ENCODE measurements around the gene C1QTNF9.

C1QTNF9 gene

DNA sequence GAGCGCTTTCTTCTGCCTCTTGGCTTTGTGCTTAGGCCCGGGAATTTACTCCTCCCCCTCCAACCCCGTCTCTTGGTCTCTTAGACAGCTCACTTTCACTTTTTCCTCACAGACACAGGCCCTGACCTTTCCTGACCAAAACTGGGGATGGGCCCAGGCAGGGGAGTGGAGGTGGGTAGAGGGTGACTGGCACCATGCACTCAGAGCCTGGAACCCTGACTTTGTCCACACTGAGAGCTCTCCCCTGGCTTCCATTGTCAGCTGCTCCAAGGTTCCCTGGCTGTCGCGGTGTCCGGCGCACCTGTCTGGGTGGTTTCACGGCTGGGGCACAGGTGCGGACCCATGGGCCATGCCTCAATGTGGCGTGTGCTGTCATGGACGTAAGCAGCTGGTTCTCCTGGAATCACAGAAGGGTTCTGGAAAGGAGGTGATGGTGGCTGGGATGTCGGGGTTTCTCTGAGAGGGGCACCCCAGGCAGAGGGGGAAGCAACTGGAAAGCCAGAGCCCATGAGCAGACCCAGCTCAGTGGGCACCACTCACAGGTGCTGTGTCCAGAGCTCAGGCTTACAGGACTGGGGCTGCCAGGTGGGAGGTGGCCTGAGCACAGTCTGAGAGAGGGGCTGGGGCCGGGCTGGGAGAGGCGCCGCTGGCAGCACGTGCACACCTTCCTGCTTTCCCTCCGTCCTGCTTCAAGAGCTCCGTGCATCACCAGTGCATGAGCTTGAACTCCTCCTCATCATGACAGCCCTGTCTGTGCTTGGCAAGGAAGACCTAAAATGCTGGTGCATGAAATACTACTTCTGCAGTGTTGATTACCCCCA lies 28.0 kb upstream of the C1QTNF9 start:
- DNase-seq, result no peak
- Histone ChIP-seq H3K36me3 (ENCODE audit: control insufficient read depth in 1 of 2, insufficient read depth in 2 of 2, low read length in 2 of 2) (no peaks in the 10 kb centered on the region), H3K23ac (ENCODE audit: low read length) (no peak overlapping the region), H3K9ac (ENCODE audit: low read length) (no peak overlapping the region), H3K4me3 (ENCODE audit: low read depth, low read length) (no peak overlapping the region), H3K14ac (ENCODE audit: low read length) (no peak overlapping the region), H2AFZ (ENCODE audit: insufficient read depth, low read length, poor library complexity) (no peak overlapping the region), H4K91ac (ENCODE audit: low read depth, low read length) (peak overlapping the region; percentile 8), H3K79me1 (ENCODE audit: low read length) (no peaks in the 10 kb centered on the region), H3K4me1 (ENCODE audit: control insufficient read depth in 1 of 2, insufficient read depth in 2 of 2, low read length in 2 of 2) (no peaks in the 10 kb centered on the region), H3K18ac (ENCODE audit: low read length) (peak overlapping the region; percentile 10), H3K4ac (ENCODE audit: low read depth, low read length) (no peak overlapping the region), H2BK5ac (ENCODE audit: low read depth, low read length, poor library complexity) (no peak overlapping the region), H3K4me2 (ENCODE audit: low read length) (no peak overlapping the region), H2BK12ac (ENCODE audit: low read length) (no peak overlapping the region), H3K9me3 (ENCODE audit: insufficient read depth, low read depth, low read length) (peaks cover 4% of the 10 kb centered on the region), H3K27me3 (ENCODE audit: insufficient read depth, low read length) (no peaks in the 10 kb centered on the region), H4K8ac (ENCODE audit: low read depth, low read length) (no peak overlapping the region), H2BK120ac (ENCODE audit: insufficient read depth, low read length, poor library complexity) (no peak overlapping the region), H3K79me2 (ENCODE audit: control insufficient read depth, insufficient read depth, low read length, poor library complexity) (no peaks in the 10 kb centered on the region), H2AK5ac (ENCODE audit: low read length) (no peak overlapping the region), H4K12ac (ENCODE audit: low read depth, low read length) (no peak overlapping the region), H3K27ac (ENCODE audit: low read depth, low read length) (no peak overlapping the region)
- WGBS (ENCODE audit: extremely low coverage, insufficient coverage, insufficient read length), result no CpG with 5 or more reads among the region's 18 CpGs

DNA sequence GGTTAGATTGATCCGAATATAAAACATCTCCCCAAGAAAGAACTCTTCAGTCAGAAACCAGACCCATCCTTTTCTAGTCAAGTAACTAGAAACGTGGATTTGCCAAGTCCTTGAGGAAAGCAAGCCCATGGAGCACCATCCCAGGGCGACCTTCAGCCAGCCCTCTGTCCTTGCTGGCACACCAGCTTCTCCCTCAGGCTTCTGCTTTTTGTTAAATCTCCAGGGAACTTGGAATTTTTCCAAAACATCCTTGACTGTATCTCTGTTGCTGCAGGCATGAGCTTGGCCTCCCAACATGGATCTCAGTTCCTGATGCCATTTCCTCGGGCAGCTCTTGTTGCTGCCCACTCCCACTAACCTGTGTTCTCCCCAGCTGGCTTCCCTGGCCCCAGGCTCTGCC lies 27.1 kb upstream of the C1QTNF9 start:
- Histone ChIP-seq H3K9ac (ENCODE audit: low read length) (no peak overlapping the region), H2BK120ac (ENCODE audit: insufficient read depth, low read length, poor library complexity) (no peak overlapping the region), H3K18ac (ENCODE audit: low read length) (no peak overlapping the region), H3K4ac (ENCODE audit: low read depth, low read length) (no peak overlapping the region), H4K91ac (ENCODE audit: low read depth, low read length) (no peak overlapping the region), H3K4me1 (ENCODE audit: control insufficient read depth in 1 of 2, insufficient read depth in 2 of 2, low read length in 2 of 2) (no peaks in the 10 kb centered on the region), H3K79me2 (ENCODE audit: control insufficient read depth, insufficient read depth, low read length, poor library complexity) (no peaks in the 10 kb centered on the region), H3K27ac (ENCODE audit: low read depth, low read length) (no peak overlapping the region), H2AFZ (ENCODE audit: insufficient read depth, low read length, poor library complexity) (no peak overlapping the region), H4K8ac (ENCODE audit: low read depth, low read length) (no peak overlapping the region), H3K9me3 (ENCODE audit: insufficient read depth, low read depth, low read length) (peaks cover 4% of the 10 kb centered on the region), H3K4me3 (ENCODE audit: low read depth, low read length) (no peak overlapping the region), H3K23ac (ENCODE audit: low read length) (no peak overlapping the region), H2BK12ac (ENCODE audit: low read length) (no peak overlapping the region), H3K79me1 (ENCODE audit: low read length) (no peaks in the 10 kb centered on the region), H3K27me3 (ENCODE audit: insufficient read depth, low read length) (no peaks in the 10 kb centered on the region), H2AK5ac (ENCODE audit: low read length) (no peak overlapping the region), H3K14ac (ENCODE audit: low read length) (no peak overlapping the region), H2BK5ac (ENCODE audit: low read depth, low read length, poor library complexity) (no peak overlapping the region), H4K12ac (ENCODE audit: low read depth, low read length) (no peak overlapping the region), H3K36me3 (ENCODE audit: control insufficient read depth in 1 of 2, insufficient read depth in 2 of 2, low read length in 2 of 2) (no peaks in the 10 kb centered on the region), H3K4me2 (ENCODE audit: low read length) (no peak overlapping the region)
- no peak for DNase-seq
- no CpG with 5 or more reads among the region's 4 CpGs for WGBS (ENCODE audit: extremely low coverage, insufficient coverage, insufficient read length)

DNA sequence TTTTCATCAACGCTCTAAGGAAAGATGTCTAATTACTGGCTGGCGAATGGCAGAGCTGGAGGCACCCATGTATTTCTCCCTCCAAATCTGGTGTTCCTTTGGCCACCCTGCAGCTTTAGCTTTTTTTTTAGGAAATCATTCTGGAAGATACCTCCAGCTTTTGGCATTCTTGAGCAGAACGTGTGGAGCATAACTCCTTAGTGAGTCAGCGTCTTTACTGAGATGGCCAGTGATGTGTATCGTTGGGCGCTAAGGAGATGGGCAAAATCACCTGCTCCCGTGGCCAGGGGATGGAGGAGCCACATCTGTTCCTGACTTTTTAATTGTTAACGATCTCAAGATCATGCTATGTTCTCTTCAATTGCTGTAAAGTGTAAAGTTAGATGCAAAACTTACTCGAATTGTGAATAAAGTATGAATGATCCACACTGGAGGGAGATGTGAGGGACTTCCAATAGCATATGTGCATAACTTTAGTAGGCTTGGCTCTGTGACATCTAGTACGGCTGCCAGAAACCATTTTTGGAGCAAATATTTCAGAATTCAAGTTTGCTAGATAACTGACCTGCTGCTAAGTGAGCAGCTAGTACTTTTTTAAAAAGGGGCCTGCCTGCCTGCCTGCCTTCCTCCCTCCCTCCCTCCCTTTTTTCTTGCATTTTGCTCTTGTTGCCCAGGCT lies 24.4 kb upstream of the C1QTNF9 start:
- H4K91ac ChIP-seq (ENCODE audit: low read depth, low read length), result no peak overlapping the region
- H3K4ac ChIP-seq (ENCODE audit: low read depth, low read length), result no peak overlapping the region
- H4K12ac ChIP-seq (ENCODE audit: low read depth, low read length), result no peak overlapping the region
- no peak overlapping the region for H3K23ac ChIP-seq (ENCODE audit: low read length)
- no peak overlapping the region for H3K18ac ChIP-seq (ENCODE audit: low read length)
- no peaks in the 10 kb centered on the region for H3K79me2 ChIP-seq (ENCODE audit: control insufficient read depth, insufficient read depth, low read length, poor library complexity)
- no peaks in the 10 kb centered on the region for H3K4me1 ChIP-seq (ENCODE audit: control insufficient read depth in 1 of 2, insufficient read depth in 2 of 2, low read length in 2 of 2)
- no peak overlapping the region for H2BK5ac ChIP-seq (ENCODE audit: low read depth, low read length, poor library complexity)
- no peaks in the 10 kb centered on the region for H3K79me1 ChIP-seq (ENCODE audit: low read length)
- no peak overlapping the region for H4K8ac ChIP-seq (ENCODE audit: low read depth, low read length)
- DNase-seq, result peak in 1 of 2 donors; percentile 55
- no peak overlapping the region for H2BK12ac ChIP-seq (ENCODE audit: low read length)
- no peak overlapping the region for H2AFZ ChIP-seq (ENCODE audit: insufficient read depth, low read length, poor library complexity)
- H3K9ac ChIP-seq (ENCODE audit: low read length), result no peak overlapping the region
- no peak overlapping the region for H3K4me2 ChIP-seq (ENCODE audit: low read length)
- H3K36me3 ChIP-seq (ENCODE audit: control insufficient read depth in 1 of 2, insufficient read depth in 2 of 2, low read length in 2 of 2), result no peaks in the 10 kb centered on the region
- no peak overlapping the region for H3K14ac ChIP-seq (ENCODE audit: low read length)
- H3K4me3 ChIP-seq (ENCODE audit: low read depth, low read length), result no peak overlapping the region
- WGBS (ENCODE audit: extremely low coverage, insufficient coverage, insufficient read length), result no CpG with 5 or more reads among the region's 10 CpGs
- peaks cover 4% of the 10 kb centered on the region for H3K9me3 ChIP-seq (ENCODE audit: insufficient read depth, low read depth, low read length)
- no peak overlapping the region for H2AK5ac ChIP-seq (ENCODE audit: low read length)
- no peaks in the 10 kb centered on the region for H3K27me3 ChIP-seq (ENCODE audit: insufficient read depth, low read length)
- no peak overlapping the region for H3K27ac ChIP-seq (ENCODE audit: low read depth, low read length)
- no peak overlapping the region for H2BK120ac ChIP-seq (ENCODE audit: insufficient read depth, low read length, poor library complexity)

- DNase-seq, result no peak
- H3K9me3 ChIP-seq (ENCODE audit: insufficient read depth, low read depth, low read length), result peaks cover 1% of the 10 kb centered on the region
- H2AK5ac ChIP-seq (ENCODE audit: low read length), result no peak overlapping the region
- no peak overlapping the region for H3K4me2 ChIP-seq (ENCODE audit: low read length)
- H4K8ac ChIP-seq (ENCODE audit: low read depth, low read length), result no peak overlapping the region
- H3K9ac ChIP-seq (ENCODE audit: low read length), result no peak overlapping the region
- H3K4me3 ChIP-seq (ENCODE audit: low read depth, low read length), result no peak overlapping the region
- WGBS (ENCODE audit: extremely low coverage, insufficient coverage, insufficient read length), result no CpG with 5 or more reads among the region's 11 CpGs
- no peak overlapping the region for H3K4ac ChIP-seq (ENCODE audit: low read depth, low read length)
- no peaks in the 10 kb centered on the region for H3K79me2 ChIP-seq (ENCODE audit: control insufficient read depth, insufficient read depth, low read length, poor library complexity)
- no peak overlapping the region for H3K18ac ChIP-seq (ENCODE audit: low read length)
- no peak overlapping the region for H3K23ac ChIP-seq (ENCODE audit: low read length)
- no peak overlapping the region for H2BK5ac ChIP-seq (ENCODE audit: low read depth, low read length, poor library complexity)
- no peaks in the 10 kb centered on the region for H3K27me3 ChIP-seq (ENCODE audit: insufficient read depth, low read length)
- no peak overlapping the region for H4K12ac ChIP-seq (ENCODE audit: low read depth, low read length)
- no peak overlapping the region for H2AFZ ChIP-seq (ENCODE audit: insufficient read depth, low read length, poor library complexity)
- no peak overlapping the region for H3K14ac ChIP-seq (ENCODE audit: low read length)
- H3K36me3 ChIP-seq (ENCODE audit: control insufficient read depth in 1 of 2, insufficient read depth in 2 of 2, low read length in 2 of 2), result no peaks in the 10 kb centered on the region
- H3K27ac ChIP-seq (ENCODE audit: low read depth, low read length), result no peak overlapping the region
- no peaks in the 10 kb centered on the region for H3K79me1 ChIP-seq (ENCODE audit: low read length)
- H3K4me1 ChIP-seq (ENCODE audit: control insufficient read depth in 1 of 2, insufficient read depth in 2 of 2, low read length in 2 of 2), result no peaks in the 10 kb centered on the region
- H2BK120ac ChIP-seq (ENCODE audit: insufficient read depth, low read length, poor library complexity), result no peak overlapping the region
- no peak overlapping the region for H4K91ac ChIP-seq (ENCODE audit: low read depth, low read length)
- no peak overlapping the region for H2BK12ac ChIP-seq (ENCODE audit: low read length)
Observed at GRCh38 chr13:24286624-24287023, 22.8 kb upstream of the C1QTNF9 start.
